ENCODE measurements around the gene RALGPS2.
A peak's percentile ranks its signal among the peaks of the same experiment; 100 is the strongest.

The RALGPS2 gene, protein sequence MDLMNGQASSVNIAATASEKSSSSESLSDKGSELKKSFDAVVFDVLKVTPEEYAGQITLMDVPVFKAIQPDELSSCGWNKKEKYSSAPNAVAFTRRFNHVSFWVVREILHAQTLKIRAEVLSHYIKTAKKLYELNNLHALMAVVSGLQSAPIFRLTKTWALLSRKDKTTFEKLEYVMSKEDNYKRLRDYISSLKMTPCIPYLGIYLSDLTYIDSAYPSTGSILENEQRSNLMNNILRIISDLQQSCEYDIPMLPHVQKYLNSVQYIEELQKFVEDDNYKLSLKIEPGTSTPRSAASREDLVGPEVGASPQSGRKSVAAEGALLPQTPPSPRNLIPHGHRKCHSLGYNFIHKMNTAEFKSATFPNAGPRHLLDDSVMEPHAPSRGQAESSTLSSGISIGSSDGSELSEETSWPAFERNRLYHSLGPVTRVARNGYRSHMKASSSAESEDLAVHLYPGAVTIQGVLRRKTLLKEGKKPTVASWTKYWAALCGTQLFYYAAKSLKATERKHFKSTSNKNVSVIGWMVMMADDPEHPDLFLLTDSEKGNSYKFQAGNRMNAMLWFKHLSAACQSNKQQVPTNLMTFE

DNA sequence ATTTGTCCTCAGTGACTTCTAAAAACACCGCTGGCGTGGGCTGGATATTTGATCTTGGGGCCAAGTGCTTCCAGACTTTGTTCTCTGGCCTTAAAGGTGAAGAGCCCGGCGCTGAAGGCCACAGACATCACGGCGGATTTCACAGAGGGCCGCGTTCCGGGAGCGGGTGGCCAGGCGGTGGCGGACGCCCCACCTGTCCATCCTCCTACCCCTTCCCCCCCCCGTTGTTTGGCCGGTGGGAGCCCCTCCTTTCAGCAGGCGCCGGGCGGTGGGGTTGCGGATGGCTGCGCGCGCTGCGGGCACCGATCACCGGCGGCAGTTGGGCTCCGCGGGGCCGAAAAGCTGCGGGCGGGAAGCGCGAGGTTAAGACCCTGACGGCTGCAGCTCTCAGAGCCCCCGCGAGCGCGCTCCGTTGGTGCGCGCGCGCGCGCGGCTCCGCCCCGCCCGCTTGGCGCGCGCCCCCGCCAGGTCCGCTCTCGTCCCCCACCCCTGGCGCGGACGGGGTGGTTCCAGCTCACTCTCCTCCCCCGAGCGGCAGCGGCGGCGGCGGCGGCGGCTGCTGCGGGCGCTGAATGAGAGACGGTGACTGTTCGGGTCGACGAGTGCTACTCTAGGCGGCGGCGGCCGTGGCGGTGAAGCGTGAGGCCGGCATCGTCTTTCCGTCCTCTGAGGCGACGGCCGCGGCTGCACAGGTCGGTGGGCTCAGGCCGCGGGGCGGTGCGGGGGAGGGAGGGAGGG, at the start of gene RALGPS2:
TSS of gene RALGPS2 (plus strand) at position 517 of the 738 bp plus-strand sequence. CDS start 51,521 bp downstream, outside the sequence.
- peak; percentile 33 for DNase-seq

DNA sequence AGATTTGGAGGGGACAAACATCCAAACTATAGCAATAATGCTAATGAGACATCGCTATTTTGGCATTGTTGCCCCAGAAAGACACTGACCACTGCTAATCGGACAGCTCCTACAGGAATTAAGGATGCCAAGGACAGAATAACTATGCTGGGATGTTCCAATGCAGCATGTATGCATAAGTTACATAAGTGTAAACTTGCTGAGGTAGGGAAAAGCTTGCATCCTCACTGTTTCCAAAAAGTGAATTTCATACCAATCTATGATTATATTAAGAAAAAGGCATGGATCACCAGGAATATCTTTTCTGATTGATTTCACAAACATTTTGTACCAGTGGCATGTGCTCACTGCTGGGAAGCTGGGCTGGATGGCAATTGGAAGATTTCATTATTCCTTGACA, 45.8 kb upstream of the RALGPS2 start:
- no peak for DNase-seq

DNA sequence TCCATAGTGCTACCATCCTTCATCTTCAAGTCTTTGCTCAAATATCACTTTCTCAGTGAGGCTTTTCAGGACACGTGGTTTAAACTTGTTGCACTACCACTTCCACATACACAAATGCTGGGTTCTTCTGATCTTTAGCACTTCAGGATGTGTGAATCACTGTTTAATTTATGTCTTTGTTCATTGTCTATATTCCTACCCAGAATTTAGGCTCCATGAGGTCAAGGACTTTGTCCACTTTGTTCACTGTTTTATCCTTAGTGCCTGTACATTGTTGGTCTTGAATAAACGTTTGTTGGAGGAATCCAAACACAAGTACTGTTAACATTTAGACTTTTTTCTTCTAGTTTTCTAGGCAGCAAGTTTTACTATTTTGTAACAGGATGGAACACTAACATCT, 42.6 kb upstream of the RALGPS2 start:
- no peak for DNase-seq

DNA sequence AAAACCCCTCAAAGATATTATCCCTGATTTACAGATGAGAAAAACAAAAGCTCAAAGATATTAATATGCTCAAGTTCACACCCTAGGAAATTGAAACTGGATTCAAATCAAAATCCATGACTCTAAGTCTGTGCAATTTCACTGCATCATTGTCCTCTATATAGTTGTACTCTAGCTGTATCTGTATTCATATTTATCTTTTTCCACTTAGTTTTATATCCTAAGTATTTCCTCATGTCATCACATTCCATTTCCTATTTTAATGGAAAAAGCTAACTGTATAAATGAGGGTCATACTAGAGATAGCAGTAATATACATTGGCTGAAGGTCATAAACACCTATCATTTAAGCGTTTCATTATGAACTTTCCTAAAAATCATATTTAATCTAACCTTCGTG, 42.2 kb upstream of the RALGPS2 start:
- no peak for DNase-seq

DNA sequence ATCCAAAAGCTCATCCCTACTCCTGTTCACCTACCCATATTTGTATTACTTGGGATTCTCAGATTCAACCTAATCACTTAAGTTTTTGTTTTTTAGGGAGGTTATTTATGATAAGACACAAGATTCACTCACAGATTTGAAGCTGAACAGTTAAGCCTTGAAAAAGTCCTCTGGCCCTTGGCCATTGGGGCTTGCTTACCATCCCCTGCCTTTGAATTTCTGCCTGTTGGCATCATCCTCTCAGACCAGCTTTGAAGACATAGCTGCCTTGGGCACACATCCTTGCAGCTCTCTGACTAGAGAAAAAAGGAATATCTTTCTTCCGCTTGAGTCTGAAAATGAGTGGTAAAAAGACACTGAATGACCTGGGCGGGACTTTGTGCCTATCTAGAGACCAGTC, 41.8 kb upstream of the RALGPS2 start:
- DNase-seq, result no peak

DNA sequence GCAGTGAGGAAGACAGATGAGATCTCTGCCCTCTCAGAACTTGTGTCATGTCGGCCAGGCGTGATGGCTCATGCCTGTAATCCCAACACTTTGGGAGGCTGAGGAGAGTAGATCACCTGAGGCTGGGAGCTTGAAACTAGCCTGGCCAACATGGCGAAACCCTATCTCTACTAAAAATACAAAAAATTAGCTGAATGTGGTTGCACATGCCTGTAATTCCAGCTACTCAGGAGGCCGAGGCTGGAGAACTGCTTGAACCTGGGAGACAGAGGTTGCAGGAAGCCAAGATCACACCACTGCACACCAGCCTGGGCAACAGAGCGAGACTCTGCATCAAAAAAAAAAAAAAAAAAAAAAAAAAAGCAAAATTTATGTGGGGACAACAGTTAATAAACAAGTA, 40.9 kb upstream of the RALGPS2 start:
- DNase-seq, result no peak

DNA sequence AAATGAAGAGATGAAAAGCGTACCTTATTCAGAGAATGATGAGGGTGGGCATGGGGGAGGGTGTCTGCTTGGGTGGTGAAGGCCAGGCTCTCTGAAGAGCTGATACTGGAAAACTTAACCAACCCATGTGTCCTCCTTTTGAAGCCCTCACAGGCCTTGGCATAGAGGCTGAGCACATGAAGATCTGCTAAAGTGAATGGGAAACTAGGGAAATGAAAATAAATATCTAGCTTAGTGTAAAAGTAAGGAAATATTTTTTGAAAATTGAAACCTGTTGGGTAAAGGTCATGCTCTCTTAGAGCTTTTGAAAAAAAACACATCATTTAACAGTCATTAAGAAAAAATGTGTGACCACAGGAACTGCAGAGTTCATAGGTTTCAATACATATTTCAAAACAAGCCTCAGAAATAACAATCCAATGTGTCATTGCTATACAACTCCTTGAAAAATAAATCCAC, 40.5 kb upstream of the RALGPS2 start:
- DNase-seq, result no peak

DNA sequence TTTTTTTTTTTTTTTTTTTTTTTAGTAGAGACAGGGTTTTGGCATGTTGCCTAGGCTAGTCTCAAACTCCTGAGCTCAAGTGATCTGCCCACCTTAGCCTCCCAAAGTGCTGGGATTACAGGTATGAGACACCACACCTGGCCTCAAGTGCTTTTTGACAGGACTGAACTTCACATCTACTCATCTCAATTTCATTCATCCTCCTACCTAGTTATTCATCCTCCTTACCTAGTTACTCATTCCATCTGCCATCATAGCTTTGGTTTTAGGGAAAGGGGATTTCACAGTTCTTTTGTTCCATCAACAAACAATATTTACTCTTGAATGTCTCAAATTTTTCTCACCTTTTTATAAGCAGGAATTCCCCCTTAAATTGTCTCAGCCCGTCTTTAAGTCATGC, 38.6 kb upstream of the RALGPS2 start:
- DNase-seq, result no peak

DNA sequence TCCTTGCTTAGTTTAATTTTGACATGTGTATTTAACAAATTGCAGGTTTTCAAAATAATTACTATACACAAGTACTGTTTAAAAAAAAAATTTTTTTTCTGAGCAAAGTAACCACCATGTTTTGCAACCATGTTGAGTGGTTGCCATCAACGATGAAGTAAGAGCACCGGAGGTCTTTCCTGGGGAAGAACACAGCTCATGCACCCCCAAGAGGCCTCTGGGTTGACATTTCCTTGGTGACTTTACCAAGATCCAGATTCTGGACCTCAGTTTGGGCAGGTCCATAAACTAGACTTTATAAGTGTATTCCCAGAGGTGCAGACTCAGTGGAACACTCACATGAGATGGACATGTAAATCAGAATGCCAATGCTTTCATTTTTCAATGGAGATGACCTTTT, 36.8 kb upstream of the RALGPS2 start:
- DNase-seq, result no peak

DNA sequence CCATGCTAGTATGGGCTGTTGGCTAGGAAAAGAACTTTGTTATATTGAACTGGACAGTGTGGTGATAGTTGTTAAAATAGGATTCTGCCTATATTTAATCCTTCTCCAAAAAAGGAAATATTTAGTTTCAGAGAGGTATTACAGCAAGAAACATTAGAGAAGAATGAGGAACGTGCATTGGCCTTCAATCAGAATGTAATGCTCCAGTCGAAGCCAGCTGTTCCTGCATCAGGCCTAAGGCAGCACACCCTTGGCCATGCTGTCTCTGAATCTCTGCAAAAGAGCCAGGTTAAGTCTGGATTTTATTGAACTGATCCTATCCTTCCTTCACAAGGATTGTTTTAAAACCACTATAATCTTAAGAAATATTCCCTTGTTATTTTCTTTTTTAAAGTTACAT, 35.3 kb upstream of the RALGPS2 start:
- DNase-seq, result no peak

DNA sequence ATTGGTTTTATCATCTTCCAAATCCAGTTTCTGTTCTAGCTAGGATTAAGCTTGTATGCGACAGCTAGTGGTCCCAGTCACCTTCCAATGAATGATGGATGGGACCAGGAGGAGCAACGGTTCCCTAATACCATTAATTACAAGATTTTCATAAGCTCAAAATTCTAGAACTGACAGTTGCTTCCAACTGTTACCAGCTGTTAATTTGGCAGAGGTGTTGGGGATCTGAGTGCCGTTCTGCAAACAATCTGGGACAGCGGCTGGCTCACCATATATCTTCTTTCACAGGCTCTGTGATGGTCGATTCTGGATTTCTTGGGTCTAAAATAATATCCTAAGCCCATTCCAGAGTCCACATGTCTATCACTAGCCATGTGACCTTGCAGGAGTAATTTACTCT, 34.5 kb upstream of the RALGPS2 start:
- no peak for DNase-seq

DNA sequence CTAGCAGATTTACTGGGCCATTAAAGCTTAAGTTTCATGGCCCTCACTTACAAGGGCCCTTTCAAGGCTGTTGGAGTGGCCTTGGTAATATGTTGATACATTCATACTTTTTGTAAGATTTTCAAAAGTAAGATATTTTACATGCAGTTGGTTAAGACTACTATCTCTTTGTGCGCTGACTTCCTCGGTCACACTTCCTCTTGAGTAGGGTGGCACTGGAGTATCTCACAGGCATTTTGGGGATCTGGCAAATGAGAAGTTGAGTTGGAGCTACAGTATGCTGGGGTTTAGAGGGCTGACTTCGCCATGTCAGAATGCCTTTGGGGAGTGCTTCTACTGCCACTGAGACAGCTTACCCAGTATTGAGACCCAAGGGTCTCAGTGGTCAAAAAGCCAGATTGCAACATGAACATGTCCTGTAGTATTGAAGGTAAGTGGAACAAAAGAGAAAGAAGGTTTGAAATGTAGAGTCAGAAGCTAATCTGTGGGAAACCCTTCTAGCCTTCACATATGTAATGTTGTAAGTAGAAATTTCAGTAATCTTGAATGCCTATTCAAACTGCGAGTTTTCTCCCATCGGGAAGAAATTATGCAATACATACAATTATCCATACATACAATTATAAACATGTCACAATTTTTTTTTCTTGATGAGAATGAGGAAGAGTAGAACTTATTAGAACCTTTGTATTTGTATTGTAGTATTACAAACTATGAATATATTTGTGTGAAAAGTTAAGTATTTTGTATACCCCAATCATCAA, 32.3 kb upstream of the RALGPS2 start:
- no peak for DNase-seq

DNA sequence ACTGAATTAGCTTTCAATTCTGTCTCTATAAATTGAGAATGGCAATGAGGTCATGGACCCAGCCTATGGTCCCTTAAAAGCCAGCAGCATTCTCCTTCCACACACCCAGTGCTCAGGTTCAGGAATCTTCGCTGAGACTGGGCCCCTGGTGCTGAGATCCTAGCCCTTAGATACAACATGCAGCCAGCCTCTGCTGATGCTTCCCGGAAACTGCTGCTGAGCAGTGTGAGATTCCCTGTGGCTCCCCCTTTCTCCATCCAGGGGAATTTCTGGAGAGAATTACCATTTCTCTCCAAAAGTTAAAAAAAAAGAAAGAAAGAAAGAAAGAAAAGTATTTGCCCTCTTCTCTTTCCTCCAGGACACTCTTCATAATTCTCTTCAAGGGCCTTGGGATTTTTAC, 31.7 kb upstream of the RALGPS2 start:
- no peak for DNase-seq

DNA sequence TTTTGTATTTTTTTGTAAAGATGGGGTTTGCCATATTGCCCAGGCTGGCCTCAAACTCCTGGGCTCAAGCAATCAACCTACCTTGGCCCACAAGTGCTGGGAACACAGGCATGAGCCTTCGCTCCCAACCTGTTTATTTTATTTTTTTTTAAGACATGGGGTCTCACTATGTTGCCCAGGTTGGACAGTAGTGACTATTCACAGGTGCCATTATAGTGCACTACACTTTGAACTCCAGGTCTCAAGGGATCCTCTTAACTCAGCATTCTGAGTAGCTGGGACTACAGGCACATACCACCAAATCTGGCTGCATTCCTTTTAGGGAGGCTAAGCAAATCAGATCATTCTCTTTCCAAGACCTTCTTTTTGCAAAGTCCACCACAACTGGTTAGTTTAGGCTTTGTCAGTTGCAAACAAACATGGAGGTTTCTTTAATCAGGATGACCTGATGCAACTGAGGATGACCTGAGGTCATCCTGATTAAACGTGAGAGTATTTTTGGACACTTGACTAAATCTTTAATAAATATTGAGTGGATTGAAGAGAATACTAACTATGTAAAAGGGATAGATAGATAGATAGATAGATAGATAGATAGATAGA, 30.0 kb upstream of the RALGPS2 start:
- no peak for DNase-seq

DNA sequence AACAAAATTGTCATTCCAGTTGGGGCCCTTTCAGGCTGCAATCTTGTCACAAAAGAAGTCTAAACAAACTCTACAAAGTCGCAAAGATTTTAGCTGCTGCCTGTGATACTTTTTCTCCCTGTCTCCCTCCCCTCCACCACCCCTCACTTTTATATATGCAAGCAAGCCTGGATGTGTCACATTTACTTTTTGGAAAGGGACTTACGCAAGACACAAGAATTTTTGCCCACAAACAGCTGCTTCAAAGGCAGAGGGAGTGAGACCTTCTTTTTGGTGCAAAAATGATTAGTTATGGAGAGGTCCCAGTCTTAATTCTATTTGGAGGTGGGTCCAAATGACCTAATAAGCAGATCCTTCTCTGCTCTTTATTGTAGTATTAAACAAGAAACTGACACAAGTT, 22.9 kb upstream of the RALGPS2 start:
- no peak for DNase-seq

DNA sequence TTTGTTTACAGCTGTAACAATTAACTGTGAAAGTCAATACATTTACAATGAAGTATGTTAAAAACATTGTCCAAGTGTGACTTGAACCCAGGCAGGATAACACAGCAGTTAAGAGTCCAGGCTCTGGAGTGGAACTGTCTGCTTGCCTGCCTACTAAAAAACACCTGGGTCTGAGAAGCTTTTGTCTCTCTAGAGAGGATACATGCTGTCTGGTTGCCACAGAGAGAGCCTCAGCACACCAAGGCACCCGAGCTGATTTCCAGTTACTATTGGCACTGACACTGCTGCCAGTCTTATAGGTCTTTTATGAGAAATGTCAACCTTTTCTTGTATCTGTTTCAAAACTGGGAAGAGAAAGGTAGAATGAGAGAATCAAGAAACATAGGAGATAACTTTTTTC, 20.2 kb upstream of the RALGPS2 start:
- no peak for DNase-seq

DNA sequence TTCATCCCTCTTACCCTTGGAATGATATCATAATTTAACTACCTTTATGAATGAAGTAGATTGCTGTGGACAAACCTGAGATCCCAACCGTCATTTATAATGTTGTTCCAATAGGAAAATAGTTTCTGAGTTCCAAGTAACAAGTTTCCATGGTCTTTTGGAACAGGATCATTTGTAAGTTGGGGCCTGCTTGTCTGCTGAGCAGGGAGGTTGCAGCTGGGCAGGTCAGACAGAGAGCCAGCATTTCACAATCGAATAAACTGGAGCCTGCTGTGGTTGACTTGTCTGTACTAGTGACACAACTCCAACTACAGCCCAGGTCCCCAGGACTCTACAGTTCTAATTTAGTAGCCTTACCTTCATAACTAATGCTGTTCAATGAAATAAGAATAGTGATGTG, 18.6 kb upstream of the RALGPS2 start:
- no peak for DNase-seq

DNA sequence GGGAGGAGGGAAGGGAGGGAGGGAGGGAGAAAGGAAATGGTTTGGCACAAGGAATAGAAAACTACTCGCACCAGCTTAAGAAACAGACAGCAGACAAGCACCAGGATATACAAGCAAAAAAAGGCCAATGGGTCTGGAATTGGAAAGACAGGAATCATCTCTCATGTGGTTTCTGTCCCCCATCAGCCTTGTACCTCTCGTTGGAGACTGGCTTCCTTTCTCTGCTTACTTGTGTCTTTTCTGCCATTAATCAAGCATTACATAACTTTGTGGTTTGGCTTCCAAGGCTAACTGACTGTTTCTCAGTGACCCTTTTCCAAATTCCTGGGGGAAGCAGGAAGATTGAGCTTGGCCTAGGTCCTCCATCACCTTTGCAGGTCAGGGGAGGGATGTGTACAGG, 11.8 kb upstream of the RALGPS2 start:
- no peak for DNase-seq

DNA sequence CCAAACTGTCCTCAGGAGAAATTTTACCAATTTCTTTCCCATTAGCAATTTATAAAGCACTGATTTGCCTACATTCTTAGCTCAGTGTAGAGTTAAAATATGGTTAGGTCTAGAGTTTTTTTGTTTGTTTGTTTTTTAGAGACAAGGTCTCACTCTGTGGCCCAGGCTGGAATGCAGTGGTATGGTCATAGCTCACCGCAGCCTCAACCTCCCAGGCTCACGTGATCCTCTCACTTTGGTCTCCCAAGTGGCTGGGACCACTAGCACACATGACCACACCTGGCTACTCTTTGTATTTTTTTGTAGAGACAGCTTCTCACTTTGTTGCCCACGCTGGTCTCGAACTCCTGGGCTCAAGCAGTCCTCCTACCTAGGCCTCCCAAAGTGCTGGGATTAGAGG, 10.6 kb upstream of the RALGPS2 start:
- DNase-seq, result no peak

DNA sequence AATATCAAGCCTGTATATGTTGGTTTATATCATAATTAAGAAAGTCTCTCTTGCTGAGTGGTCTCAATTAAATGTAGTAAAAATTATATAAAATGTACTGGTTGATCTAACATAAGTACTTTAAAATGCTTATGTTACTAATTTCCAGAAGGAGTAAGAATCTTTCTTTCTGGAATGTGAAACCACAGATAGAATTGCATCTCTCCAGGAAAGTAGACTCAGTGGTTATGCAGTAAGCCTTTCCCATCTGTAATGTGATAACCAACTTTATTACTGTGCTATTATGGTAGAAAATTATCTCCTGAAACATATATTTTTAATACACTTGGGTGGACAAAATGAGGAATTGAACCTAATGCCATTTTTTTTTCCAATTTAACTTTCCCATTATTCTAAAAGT, 8.9 kb upstream of the RALGPS2 start:
- no peak for DNase-seq

DNA sequence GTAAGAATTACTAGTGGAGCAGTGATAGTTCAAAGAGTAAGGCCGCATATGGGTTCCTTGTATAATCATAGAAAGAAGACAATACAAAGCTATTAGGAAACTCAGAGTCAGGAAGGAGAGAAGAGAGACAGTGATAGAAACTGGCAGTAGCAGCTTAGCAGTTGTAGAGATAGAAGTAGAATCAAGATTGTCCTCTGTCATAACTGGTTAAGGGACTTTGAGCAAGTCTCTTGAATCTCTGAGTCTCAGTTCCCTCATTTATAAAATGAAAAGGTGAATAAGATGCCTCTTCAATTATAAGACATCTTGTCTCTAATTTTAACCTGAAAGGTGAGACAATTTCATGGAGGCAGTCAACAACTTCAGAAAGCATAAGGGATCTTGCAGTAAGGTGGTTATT, 6.5 kb upstream of the RALGPS2 start:
- DNase-seq, result no peak

DNA sequence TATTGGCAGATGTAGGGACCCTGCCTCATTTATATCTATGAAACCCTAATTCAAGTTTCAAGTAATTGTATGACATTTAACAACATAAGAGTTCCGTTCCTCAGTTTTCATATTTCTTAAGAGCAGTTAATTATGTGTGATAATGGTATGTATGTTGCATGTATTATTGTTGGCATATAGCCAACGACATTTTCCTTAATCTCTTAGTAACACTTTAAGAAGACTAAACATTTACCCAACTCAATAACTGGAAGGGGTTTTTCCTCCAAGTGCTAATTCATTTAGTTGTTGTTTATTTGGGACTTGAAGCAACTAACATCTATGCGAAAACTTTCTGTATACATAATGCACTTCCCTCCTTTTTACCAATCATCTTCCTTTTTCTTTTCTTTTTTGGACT, 1.5 kb upstream of the RALGPS2 start:
- DNase-seq, result no peak

DNA sequence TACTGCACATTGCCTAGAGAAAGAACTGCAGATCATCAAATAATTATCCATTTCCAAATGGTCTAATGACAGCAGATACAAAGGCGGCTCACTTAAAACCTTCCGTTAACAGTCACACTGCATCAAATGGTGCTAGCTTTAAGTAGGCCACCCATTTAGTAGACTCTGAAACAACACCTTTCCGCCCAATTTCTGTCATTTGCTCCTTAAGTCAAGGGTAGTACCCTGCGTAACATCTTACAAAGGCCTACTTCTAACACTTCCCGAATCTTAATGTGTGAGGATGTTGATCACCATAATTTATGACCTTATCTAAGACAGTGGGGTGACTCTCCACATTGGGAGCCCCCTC, 692 bp upstream of the RALGPS2 start:
- no peak for DNase-seq

Measured in stimulated activated naive CD4-positive, alpha-beta T cell treated with Interleukin-2 at 50 U/mL for 16 hours (primary cell).